Activated CD4-positive, CD25-positive, alpha-beta regulatory T cell (primary cell): ENCODE measurements around the gene PAPSS1.

Source experiments
- DNase-seq, 4 experiments: peaks; one replicate each; lab custom pipeline; 2025; lab: John Stamatoyannopoulos, UW

Gene PAPSS1

GRCh38 chr4:107625391-107625902 is 94.6 kb downstream of the PAPSS1 start:
- no peak for DNase-seq

GRCh38 chr4:107624024-107624423 is 96.0 kb downstream of the PAPSS1 start:
- DNase-seq = no peak

- DNase-seq = no peak
Observed at GRCh38 chr4:107622006-107622405, 98.0 kb downstream of the PAPSS1 start.

- DNase-seq = no peak
Observed at GRCh38 chr4:107619731-107620130, 100.3 kb downstream of the PAPSS1 start.

GRCh38 chr4:107619066-107619465 is 101.0 kb downstream of the PAPSS1 start:
- no peak for DNase-seq

- DNase-seq = no peak
Observed at GRCh38 chr4:107618656-107619055, 101.4 kb downstream of the PAPSS1 start.

- no peak for DNase-seq
Observed at GRCh38 chr4:107616838-107617389, 103.1 kb downstream of the PAPSS1 start.

GRCh38 chr4:107615809-107616208 is 104.2 kb downstream of the PAPSS1 start:
- DNase-seq = no peak

GRCh38 chr4:107603430-107603829 is 116.6 kb downstream of the PAPSS1 start:
- DNase-seq = no peak

GRCh38 chr4:107600983-107601382 is 119.1 kb downstream of the PAPSS1 start:
- DNase-seq = no peak

- no peak for DNase-seq
Observed at GRCh38 chr4:107600436-107600835, 119.6 kb downstream of the PAPSS1 start.

- no peak for DNase-seq
Observed at GRCh38 chr4:107599841-107600240, 120.2 kb downstream of the PAPSS1 start.

GRCh38 chr4:107593230-107593629 is 126.8 kb downstream of the PAPSS1 start:
- no peak for DNase-seq

- DNase-seq = no peak
Observed at GRCh38 chr4:107592519-107592918, 127.5 kb downstream of the PAPSS1 start.

GRCh38 chr4:107589269-107589668 is 130.8 kb downstream of the PAPSS1 start:
- no peak for DNase-seq

- DNase-seq = no peak
Observed at GRCh38 chr4:107586371-107586770, 133.7 kb downstream of the PAPSS1 start.

GRCh38 chr4:107579099-107579498 is 140.9 kb downstream of the PAPSS1 start:
- no peak for DNase-seq

GRCh38 chr4:107578321-107578720 is 141.7 kb downstream of the PAPSS1 start:
- DNase-seq = no peak

- no peak for DNase-seq
Observed at GRCh38 chr4:107577743-107578142, 142.3 kb downstream of the PAPSS1 start.

- no peak for DNase-seq
Observed at GRCh38 chr4:107575243-107575642, 144.8 kb downstream of the PAPSS1 start.

GRCh38 chr4:107572281-107572680 is 147.8 kb downstream of the PAPSS1 start:
- DNase-seq = no peak

GRCh38 chr4:107570952-107571351 is 149.1 kb downstream of the PAPSS1 start:
- DNase-seq = no peak

- DNase-seq = no peak
Observed at GRCh38 chr4:107564326-107564725, 155.7 kb downstream of the PAPSS1 start.
